Measurements from ENCODE around the gene RNF222.

Gene RNF222

GRCh38 chr17:8397636-8398035 lies at the start of gene RNF222:
TSS of gene RNF222 (minus strand) at chr17:8397827. CDS start at chr17:8393461, 4,366 bp downstream.
- no peak for FAIRE-seq
- TF ChIP-seq CTCF (IDR thresholded peaks at IDR 0.05; ENCODE audit: insufficient read depth, missing control alignments): no peak
- DNase-seq (ENCODE audit: insufficient read length, low spot score): no peak

GRCh38 chr17:8445536-8445935 lies 47.9 kb upstream of the RNF222 start:
- FAIRE-seq: no peak
- DNase-seq (ENCODE audit: insufficient read length, low spot score): no peak
- no peak for TF ChIP-seq CTCF (IDR thresholded peaks at IDR 0.05; ENCODE audit: insufficient read depth, missing control alignments)

GRCh38 chr17:8444494-8444893 lies 46.9 kb upstream of the RNF222 start:
- TF ChIP-seq CTCF (IDR thresholded peaks at IDR 0.05; ENCODE audit: insufficient read depth, missing control alignments): no peak
- no peak for DNase-seq (ENCODE audit: insufficient read length, low spot score)
- FAIRE-seq: no peak

- DNase-seq (ENCODE audit: insufficient read length, low spot score) (no peak), FAIRE-seq (no peak)
Measured at GRCh38 chr17:8443756-8444155, 46.1 kb upstream of the RNF222 start.

GRCh38 chr17:8442310-8442709 lies 44.7 kb upstream of the RNF222 start:
- FAIRE-seq (no peak), DNase-seq (ENCODE audit: insufficient read length, low spot score) (no peak)
- TF ChIP-seq CTCF (IDR thresholded peaks at IDR 0.05; ENCODE audit: insufficient read depth, missing control alignments): no peak

More at GRCh38 chr17:8443756-8444155, 46.1 kb upstream of the RNF222 start:
- no peak for TF ChIP-seq CTCF (IDR thresholded peaks at IDR 0.05; ENCODE audit: insufficient read depth, missing control alignments)

- TF ChIP-seq CTCF (IDR thresholded peaks at IDR 0.05; ENCODE audit: insufficient read depth, missing control alignments): no peak
Measured at GRCh38 chr17:8441690-8442089, 44.1 kb upstream of the RNF222 start.

GRCh38 chr17:8439681-8440080 lies 42.1 kb upstream of the RNF222 start:
- DNase-seq (ENCODE audit: insufficient read length, low spot score): no peak
- TF ChIP-seq CTCF (IDR thresholded peaks at IDR 0.05; ENCODE audit: insufficient read depth, missing control alignments): no peak
- FAIRE-seq: no peak

More at GRCh38 chr17:8441690-8442089, 44.1 kb upstream of the RNF222 start:
- DNase-seq (ENCODE audit: insufficient read length, low spot score) (no peak), FAIRE-seq (no peak)
